ENCODE measurements around the gene CNTRL.

CNTRL gene

GRCh38 chr9:121107881-121108280, 33.1 kb downstream of the CNTRL start:
- no peak for DNase-seq (ENCODE audit: low read depth)
- H3K4me3 ChIP-seq (ENCODE audit: control insufficient read depth, low read depth, low read length) = no peak overlapping the region
- TF ChIP-seq CTCF (IDR thresholded peaks at IDR 0.05; ENCODE audit: control insufficient read depth, insufficient read depth, low read depth, low read length, missing control alignments) = no peak

- H3K4me3 ChIP-seq (ENCODE audit: control insufficient read depth, low read depth, low read length) = no peak overlapping the region
- no peak for DNase-seq (ENCODE audit: low read depth)
- TF ChIP-seq CTCF (IDR thresholded peaks at IDR 0.05; ENCODE audit: control insufficient read depth, insufficient read depth, low read depth, low read length, missing control alignments) = no peak
These were observed 40.7 kb downstream of the CNTRL start for GRCh38 chr9:121115466-121115865.

- H3K4me3 ChIP-seq (ENCODE audit: control insufficient read depth, low read depth, low read length) = no peak overlapping the region
- no peak for DNase-seq (ENCODE audit: low read depth)
- TF ChIP-seq CTCF (IDR thresholded peaks at IDR 0.05; ENCODE audit: control insufficient read depth, insufficient read depth, low read depth, low read length, missing control alignments) = no peak
These were observed 43.5 kb downstream of the CNTRL start for GRCh38 chr9:121118266-121118665.

GRCh38 chr9:121120386-121120785, 45.6 kb downstream of the CNTRL start:
- no peak for DNase-seq (ENCODE audit: low read depth)
- no peak overlapping the region for H3K4me3 ChIP-seq (ENCODE audit: control insufficient read depth, low read depth, low read length)
- TF ChIP-seq CTCF (IDR thresholded peaks at IDR 0.05; ENCODE audit: control insufficient read depth, insufficient read depth, low read depth, low read length, missing control alignments) = no peak

- peak; percentile 72 for DNase-seq (ENCODE audit: low read depth)
- peak; percentile 24 for TF ChIP-seq CTCF (IDR thresholded peaks at IDR 0.05; ENCODE audit: control insufficient read depth, insufficient read depth, low read depth, low read length, missing control alignments)
- H3K4me3 ChIP-seq (ENCODE audit: control insufficient read depth, low read depth, low read length) = peak overlapping the region; percentile 41
These were observed 46.9 kb downstream of the CNTRL start for GRCh38 chr9:121121582-121122087.

- peak overlapping the region; percentile 41 for H3K4me3 ChIP-seq (ENCODE audit: control insufficient read depth, low read depth, low read length)
- DNase-seq (ENCODE audit: low read depth) = no peak
- TF ChIP-seq CTCF (IDR thresholded peaks at IDR 0.05; ENCODE audit: control insufficient read depth, insufficient read depth, low read depth, low read length, missing control alignments) = no peak
These were observed 47.7 kb downstream of the CNTRL start for GRCh38 chr9:121122246-121123032.

Data from AG09309 (cell line).